ES-I3 (cell line): Measurements from ENCODE around the gene CPA4.

Experiments used
- H3K36me3 ChIP-seq: 2 replicates; pipeline ENCODE4 v1.6.1; 2013; ENCODE audit warnings: mild to moderate bottlenecking, low read length, control low read depth, moderate library complexity; ENCODE audit not compliant: insufficient read depth
- H3K4me1 ChIP-seq: 2 replicates; pipeline ENCODE4 v1.6.1; 2013; ENCODE audit warnings: mild to moderate bottlenecking, control low read depth, low read length; ENCODE audit not compliant: insufficient read depth
- H3K9ac ChIP-seq: 2 replicates; pipeline ENCODE4 v1.6.1; 2013; ENCODE audit warnings: low read depth, mild to moderate bottlenecking, low read length, moderate library complexity
- H3K9me3 ChIP-seq: 2 replicates; pipeline ENCODE4 v1.6.1; 2013; ENCODE audit warnings: mild to moderate bottlenecking, low read length, moderate library complexity; ENCODE audit not compliant: control insufficient read depth, insufficient read depth

CPA4 gene

DNA sequence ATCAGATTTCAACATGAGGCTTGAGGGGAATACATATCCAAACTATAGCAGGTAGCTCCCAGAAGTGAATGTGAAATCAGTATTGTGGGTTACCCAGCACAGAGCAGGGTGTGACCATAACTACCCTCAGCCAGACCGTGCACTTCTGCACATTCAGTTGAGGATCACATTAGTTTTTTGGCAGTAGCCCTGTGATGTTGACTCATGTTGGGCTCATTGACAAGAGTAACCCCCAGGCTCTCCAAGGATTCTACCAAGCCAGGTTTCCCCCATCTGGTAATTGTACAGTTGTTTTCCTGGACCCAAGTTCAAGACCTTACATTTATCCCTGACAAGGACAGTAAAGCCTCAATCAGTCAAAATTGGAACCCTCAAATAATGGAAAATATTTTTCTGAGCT lies 11.7 kb upstream of the CPA4 start:
- Histone ChIP-seq H3K9me3 (no peaks in the 10 kb centered on the region), H3K4me1 (no peaks in the 10 kb centered on the region), H3K9ac (no peak overlapping the region), H3K36me3 (no peaks in the 10 kb centered on the region)

DNA sequence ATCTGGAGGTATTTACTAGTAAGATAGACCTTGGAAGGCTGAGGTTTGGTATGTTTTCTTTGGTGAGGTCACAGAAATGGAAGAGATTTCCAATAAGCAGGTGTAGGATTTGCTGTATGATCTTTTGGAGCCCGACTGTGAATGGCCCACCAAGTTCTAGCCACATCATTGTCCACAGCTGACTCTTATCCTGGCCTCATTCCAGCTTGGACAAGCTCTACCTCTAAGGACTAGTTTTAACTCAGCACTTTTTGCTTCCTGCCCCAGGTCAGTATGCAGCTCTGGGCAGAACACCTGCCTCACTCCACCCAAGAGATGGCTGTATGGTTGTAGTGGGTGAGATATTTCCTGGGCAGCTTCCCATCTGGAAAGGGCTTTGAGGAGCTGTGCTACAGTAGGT lies 6.1 kb upstream of the CPA4 start:
- no peaks in the 10 kb centered on the region; the same call in 1 of the 2 replicates for H3K4me1 ChIP-seq
- no peaks in the 10 kb centered on the region for H3K36me3 ChIP-seq
- no peaks in the 10 kb centered on the region; the same call in 1 of the 2 replicates for H3K9me3 ChIP-seq

DNA sequence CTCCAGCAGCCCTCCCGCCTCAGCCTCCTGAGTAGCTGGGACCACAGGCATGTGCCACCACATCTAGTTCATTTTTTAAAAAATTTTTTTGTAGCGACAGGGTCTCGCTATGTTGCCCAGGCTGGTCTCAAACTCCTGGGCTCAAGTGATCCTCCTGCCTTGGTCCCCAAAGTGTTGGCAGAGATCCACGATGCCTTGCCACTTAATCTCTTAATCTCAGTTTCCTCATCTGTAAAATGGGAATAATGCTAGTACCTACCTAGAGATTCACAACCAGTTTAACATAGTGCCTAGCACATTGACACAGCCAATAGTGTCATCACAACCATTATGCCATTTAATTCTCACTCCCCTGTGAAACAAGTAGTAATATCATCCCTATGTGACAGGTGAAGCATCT lies 4.8 kb upstream of the CPA4 start:
- Histone ChIP-seq H3K9me3 (no peaks in the 10 kb centered on the region; the same call in 1 of the 2 replicates), H3K36me3 (no peaks in the 10 kb centered on the region), H3K9ac (no peak overlapping the region), H3K4me1 (no peaks in the 10 kb centered on the region; the same call in 1 of the 2 replicates)

More for the DNA sequence above, 6.1 kb upstream of the CPA4 start:
- H3K9ac ChIP-seq: no peak overlapping the region

DNA sequence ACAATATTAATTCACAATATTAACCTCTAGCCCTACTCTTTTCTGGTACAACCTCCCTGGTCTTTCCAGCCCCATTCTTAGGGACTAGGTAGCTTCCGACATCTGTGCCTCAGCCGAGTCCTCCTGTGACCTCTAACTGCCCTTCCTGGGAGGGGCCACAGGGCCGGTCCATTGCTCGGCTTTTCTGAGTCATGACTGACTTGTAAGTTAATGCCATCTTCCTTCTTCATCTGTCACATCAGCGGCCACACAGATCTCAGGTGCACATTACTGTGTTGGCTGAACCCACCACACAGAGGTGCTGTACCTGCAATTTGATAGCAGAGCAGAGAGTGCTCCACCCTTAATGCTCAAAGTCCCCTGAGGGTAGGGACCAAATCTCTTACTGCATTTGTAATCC lies 4.1 kb upstream of the CPA4 start:
- Histone ChIP-seq H3K36me3 (no peaks in the 10 kb centered on the region), H3K9ac (no peak overlapping the region), H3K9me3 (no peaks in the 10 kb centered on the region; the same call in 1 of the 2 replicates), H3K4me1 (no peaks in the 10 kb centered on the region; the same call in 1 of the 2 replicates)

DNA sequence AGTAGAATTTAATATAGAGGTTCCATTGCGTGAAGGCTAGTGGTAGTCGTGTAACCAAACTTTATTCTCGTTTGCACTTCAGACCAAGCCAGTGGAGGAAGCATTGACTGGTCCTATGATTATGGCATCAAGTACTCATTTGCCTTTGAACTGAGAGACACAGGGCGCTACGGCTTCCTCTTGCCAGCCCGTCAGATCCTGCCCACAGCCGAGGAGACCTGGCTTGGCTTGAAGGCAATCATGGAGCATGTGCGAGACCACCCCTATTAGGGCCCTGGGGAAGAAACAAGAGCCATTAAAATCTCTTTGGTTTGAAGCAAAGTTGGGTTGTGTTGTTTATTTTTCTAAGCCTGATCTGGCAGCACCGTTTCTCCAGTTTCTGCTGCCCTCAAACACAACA lies 3.5 kb upstream of the CPA4 start:
- H3K36me3 ChIP-seq: no peaks in the 10 kb centered on the region
- no peak overlapping the region for H3K9ac ChIP-seq
- no peaks in the 10 kb centered on the region; the same call in 1 of the 2 replicates for H3K9me3 ChIP-seq
- H3K4me1 ChIP-seq: no peaks in the 10 kb centered on the region; the same call in 1 of the 2 replicates

DNA sequence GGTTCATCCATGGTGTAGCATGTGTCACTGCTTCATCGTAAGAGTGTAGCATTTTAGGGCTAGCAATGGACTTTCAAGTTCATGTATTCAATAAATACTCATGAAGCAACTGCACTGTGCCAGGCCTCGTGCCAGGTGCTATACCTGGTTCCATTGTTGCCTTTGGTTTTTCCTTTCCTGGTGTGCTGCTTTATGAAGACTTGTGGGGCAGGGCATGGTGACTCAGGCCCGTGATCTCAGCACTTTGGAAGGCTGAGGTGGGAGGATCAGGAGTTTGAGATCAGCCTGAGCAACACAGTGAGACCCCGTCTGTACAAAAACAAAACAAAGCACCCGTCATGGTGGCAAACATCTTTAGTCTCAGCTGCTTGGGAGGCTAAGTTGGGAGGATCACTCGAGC lies 2.2 kb upstream of the CPA4 start:
- Histone ChIP-seq H3K4me1 (no peaks in the 10 kb centered on the region; the same call in 1 of the 2 replicates), H3K9me3 (no peaks in the 10 kb centered on the region; the same call in 1 of the 2 replicates), H3K36me3 (no peaks in the 10 kb centered on the region)

DNA sequence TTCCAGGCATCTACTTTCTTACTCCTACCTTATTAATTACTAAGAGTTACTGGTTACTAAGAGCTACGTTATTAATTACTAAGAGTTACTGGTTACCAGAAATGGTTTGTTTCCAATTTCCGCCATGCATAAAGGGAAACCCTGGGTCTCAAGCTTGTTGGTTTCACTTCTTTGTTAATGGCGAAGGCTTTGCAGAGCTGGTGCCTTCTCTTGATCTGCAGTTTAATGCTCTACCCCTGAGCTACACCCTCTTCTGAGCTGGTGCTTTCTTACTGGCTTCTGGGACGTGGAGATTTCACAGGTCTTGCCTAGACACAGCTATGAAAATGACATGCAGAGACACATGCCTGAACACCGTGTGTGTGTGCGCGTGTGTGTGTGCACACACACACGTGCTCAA lies 560 bp downstream of the CPA4 start:
- Histone ChIP-seq H3K36me3 (no peaks in the 10 kb centered on the region), H3K9me3 (no peaks in the 10 kb centered on the region; the same call in 1 of the 2 replicates), H3K4me1 (no peaks in the 10 kb centered on the region; the same call in 1 of the 2 replicates), H3K9ac (no peak overlapping the region)

More for the DNA sequence above, 2.2 kb upstream of the CPA4 start:
- H3K9ac ChIP-seq: no peak overlapping the region

DNA sequence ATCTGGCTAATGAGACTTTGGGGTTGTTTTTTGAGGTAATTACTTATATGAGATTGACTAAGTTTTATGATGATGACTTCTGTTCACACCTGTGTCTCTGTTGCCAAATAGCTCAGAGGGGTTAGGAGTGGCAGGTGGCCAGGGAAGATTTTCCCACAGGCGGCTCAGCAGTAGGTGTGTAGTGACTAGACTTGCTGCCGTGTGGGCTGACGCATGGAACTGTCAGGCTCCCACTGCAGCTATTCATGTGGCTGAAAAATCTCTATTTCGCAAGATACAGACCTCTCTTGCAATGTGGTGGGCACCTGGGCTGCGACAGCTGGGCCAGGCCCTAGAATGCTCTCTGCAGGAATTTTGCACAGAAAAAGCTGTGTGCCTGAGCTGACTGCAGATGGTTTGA lies 1.4 kb downstream of the CPA4 start:
- Histone ChIP-seq H3K36me3 (no peaks in the 10 kb centered on the region), H3K9ac (no peak overlapping the region), H3K9me3 (no peaks in the 10 kb centered on the region; the same call in 1 of the 2 replicates), H3K4me1 (no peaks in the 10 kb centered on the region; the same call in 1 of the 2 replicates)

DNA sequence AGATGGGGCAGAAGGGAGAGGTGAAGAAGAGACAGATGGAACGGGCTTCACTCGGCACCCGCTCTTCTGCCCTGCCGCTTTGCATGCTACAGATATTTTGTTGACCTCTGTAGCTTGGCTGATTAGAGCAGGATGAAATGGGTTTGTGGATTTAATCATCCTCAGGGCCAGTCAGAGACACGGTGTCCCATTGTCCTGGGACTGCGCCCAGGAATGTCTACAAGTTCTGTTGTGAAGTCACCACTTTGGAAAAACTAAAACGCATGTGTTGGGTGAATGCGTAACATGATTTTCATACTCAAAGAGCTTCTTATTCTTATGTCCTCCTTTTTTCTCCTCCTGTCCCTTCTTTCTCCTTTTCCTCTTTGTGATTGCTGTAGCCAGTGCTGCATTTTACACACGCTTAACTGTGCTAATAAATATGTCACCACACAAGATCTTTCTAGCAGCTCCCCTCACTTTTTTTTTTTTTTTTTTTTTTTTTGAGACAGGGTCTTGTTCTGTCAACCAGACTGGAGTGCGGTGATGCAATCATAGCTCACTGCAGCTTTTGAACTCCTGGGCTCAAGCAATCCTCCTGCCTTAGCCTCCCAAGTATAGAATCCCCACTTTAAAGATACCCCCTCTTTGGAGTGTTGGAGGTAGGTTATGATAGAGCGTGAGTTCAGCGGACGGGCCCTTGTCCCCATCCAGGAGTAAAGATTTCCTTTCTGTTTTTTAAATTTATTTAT lies 3.4 kb downstream of the CPA4 start:
- Histone ChIP-seq H3K9ac (no peak overlapping the region), H3K9me3 (no peaks in the 10 kb centered on the region; the same call in 1 of the 2 replicates), H3K4me1 (no peaks in the 10 kb centered on the region), H3K36me3 (no peaks in the 10 kb centered on the region)

DNA sequence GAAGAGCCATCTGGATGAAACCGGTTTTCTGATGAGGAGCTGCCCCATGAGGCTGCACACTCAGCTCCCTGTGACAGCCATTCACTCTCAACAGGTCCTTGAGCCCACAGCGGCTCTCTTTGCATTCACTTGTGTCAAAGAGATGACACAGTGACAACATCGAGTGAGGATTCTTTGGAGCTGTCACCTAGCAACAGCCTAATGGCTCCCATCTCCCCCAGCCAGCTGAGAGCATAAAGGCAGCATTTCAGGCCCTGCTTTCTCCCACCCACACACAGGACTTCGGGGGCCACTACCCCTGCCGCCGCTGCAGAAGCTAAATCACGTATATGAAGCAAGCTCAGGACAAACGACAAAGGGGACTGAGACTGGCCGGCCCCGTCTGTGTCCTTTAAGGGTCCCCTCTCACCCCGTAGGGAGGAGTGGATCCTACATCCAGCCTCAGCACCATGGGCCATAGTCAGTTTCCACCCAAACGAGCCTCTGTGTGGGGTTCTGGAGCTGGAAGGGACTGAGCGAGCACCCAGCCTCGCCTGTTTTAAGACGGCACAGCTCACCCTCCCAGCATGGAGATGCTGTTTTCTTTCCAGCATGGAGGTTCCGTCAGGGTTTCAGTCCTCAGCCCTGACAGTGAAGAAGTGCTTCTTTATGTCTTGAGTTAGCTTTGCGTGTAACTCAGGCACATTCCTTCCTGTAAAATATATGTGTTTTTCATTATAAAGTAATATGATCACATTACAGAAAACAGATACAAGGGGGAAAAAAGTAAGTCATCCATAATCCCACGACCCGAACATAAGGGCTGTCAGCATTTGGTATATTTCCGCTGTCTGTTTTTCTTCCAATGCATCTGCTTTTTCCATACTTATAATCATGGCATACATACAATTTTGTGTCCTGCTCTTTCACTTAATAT lies 4.9 kb downstream of the CPA4 start:
- Histone ChIP-seq H3K4me1 (no peaks in the 10 kb centered on the region), H3K9me3 (no peaks in the 10 kb centered on the region), H3K9ac (no peak overlapping the region), H3K36me3 (no peaks in the 10 kb centered on the region)

DNA sequence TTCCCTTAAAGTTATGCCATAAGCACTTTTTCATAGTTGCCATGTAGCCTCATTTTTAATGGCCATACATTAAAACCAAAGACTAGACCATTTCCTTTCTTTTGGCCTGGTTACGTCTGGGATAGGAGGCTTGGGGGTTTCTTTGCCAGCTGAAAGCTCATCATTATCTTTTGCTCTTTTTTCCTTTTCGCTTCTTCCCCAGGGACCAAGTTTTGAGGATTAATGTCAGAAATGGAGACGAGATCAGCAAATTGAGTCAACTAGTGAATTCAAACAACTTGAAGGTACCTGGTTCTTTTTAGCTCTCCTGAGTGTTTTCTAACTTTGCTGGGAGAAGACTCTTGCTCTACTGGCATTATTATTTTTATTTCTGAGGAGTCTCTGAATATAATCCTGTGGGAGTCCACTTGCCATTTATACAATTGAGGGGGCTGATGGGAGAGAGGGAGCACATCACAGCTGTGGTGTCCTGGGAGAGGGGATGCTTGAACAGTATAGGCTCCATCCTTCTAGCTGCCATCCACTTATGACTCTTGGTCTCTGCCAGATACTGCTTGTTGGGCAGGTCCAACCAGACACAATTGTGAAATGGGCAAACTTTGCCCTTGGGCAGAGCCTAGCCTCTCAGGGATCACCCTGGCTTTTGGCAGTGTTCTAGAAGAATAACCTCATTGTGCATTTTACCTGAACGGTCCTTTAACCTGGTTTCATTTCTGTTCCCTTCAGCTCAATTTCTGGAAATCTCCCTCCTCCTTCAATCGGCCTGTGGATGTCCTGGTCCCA lies 5.8 kb downstream of the CPA4 start:
- Histone ChIP-seq H3K4me1 (no peaks in the 10 kb centered on the region), H3K9me3 (no peaks in the 10 kb centered on the region), H3K36me3 (no peaks in the 10 kb centered on the region), H3K9ac (no peak overlapping the region)

DNA sequence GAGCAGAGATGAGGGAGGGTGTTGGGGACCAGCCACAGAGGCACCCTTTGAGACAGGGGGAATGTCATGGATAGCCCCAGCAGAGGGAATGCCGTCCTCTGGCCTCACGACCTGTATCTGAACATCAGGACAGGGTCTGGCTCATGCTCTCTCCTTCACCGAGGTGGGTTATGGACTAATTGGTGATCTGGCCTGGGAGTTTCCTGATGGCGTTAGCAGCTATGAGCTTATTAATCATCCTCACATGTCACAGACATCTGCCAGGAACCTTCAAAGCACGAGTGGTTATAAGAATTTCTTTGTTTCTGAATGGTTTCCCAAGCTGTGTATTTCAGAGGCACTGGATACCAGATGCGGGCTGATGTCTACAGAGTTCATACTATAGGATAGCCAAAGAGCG lies 6.9 kb downstream of the CPA4 start:
- Histone ChIP-seq H3K9me3 (no peaks in the 10 kb centered on the region), H3K36me3 (no peaks in the 10 kb centered on the region), H3K4me1 (no peaks in the 10 kb centered on the region), H3K9ac (no peak overlapping the region)

DNA sequence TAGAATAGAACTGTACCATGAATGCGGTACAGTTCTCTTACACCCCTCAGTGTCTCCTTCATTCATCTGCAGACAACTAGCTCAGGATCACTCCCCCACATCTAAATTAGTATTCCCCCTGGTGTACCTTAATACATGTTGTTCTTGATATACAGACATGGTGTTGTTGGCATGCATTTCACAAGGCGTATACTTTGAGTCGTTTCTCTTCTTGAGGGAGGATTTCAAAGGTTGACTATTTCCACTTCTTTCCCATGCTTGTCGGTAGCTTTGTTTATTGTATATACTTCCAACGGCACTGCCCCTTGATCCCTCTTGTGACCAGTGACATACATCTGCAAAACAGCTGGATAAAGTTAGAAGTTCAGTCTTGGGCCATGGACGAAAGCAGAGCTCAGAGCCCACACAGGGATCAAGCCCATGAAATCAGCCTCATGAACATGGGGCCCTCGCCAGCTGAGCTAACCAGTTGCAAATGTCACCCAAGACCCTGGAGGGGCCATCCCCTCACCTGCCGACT lies 8.6 kb downstream of the CPA4 start:
- Histone ChIP-seq H3K36me3 (no peaks in the 10 kb centered on the region), H3K4me1 (no peaks in the 10 kb centered on the region), H3K9me3 (no peaks in the 10 kb centered on the region), H3K9ac (no peak overlapping the region)

DNA sequence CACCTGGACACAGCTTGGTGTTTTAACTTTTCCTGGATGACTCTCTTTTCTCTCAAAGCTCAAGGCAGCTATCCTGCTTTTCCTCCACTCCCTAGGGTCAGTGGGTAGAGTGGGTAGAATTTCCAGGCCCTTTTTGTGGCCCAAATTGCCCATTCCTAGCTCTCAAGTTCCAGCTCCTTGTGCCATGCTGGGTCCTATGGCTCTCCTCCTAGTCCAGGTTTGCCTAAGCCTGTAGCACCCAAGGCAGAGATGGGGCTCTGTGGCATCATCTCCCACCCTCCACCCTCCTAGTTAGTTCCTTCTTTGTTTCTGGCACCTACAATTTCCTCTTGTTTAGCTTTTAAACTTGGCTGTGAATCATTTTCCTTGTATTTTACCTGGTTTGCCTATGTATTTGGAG lies 9.7 kb downstream of the CPA4 start:
- Histone ChIP-seq H3K9me3 (no peaks in the 10 kb centered on the region), H3K4me1 (no peaks in the 10 kb centered on the region), H3K36me3 (no peaks in the 10 kb centered on the region), H3K9ac (no peak overlapping the region)
